GM12878 (cell line): ENCODE measurements around the gene PPP4R1. TPM values are rescaled to one million over a fixed set of nuclear protein-coding genes. Genes with fewer than 3 reads are reported as not detected.

ENCODE experiments used
- ATAC-seq: fragments of 200-7000 bp; cut with Tn5 transposase; 3 replicates; pipeline ENCODE4 v1.9.1; 2020; ENCODE audit warnings: mild to moderate bottlenecking, moderate library complexity
- BruUV-seq: library from RNA; stranded (reverse); fragments of 400-500 nt; replicated peaks from 2 replicates; lab custom pipeline; 2021; lab: Mats Ljungman, UMichigan
- CTCF ChIA-PET: fragments of 300-600 bp; sonication (Branson Sonifier 250); formaldehyde crosslinking; extraction: SDS; loops from one replicate; lab custom pipeline; 2021; ENCODE audit warnings: inconsistent platforms; lab: Yijun Ruan, JAX
- POLR2A ChIA-PET: fragments of 350-600 bp; formaldehyde crosslinking; extraction: SDS; loops from one replicate; lab custom pipeline; 2021; ENCODE audit warnings: inconsistent platforms; lab: Charles Lee
- RAD21 ChIA-PET: fragments of 300-600 bp; sonication (Branson Sonifier 250); formaldehyde crosslinking; loops from one replicate; lab custom pipeline; 2023; ENCODE audit warnings: antibody characterized with exemption; ENCODE audit not compliant: unreplicated experiment; lab: Charles Lee
- SMC1A ChIA-PET: fragments of 300-600 bp; sonication (Branson Sonifier 250); formaldehyde crosslinking; loops from one replicate; lab custom pipeline; 2023; ENCODE audit not compliant: unreplicated experiment, uncharacterized antibody; lab: Charles Lee
- DNase-seq: peaks from one replicate; pipeline ENCODE4 v3.0.0-alpha.2; 2011; ENCODE audit warnings: low read depth, low spot score
- FAIRE-seq: peaks from 3 replicates; lab custom pipeline; 2011; peaks lifted over from hg19 to GRCh38; lab: Jason Lieb, UNC
- H2AFZ ChIP-seq: 2 replicates; pipeline ENCODE4 v1.6.0; 2011; ENCODE audit warnings: low read depth, low read length, control low read depth; ENCODE audit not compliant: control insufficient read depth
- H3K27ac ChIP-seq: 2 replicates; pipeline ENCODE4 v1.5.1; 2011; ENCODE audit warnings: control low read depth; ENCODE audit not compliant: control insufficient read depth, insufficient read depth
- H3K27me3 ChIP-seq, 2 experiments: replicated peaks in 1 of 2; 2 replicates each; pipeline versions ENCODE4 v1.6.0 to v1.6.1; 2011; ENCODE audit warnings: low read length in 1 of 2; ENCODE audit not compliant: control insufficient read depth in 2 of 2, insufficient read depth in 2 of 2
- H3K36me3 ChIP-seq, 2 experiments: 2 replicates each; pipeline ENCODE4 v1.5.1; 2011; ENCODE audit warnings: low read length in 1 of 2; ENCODE audit not compliant: control insufficient read depth in 2 of 2, insufficient read depth in 2 of 2
- H3K4me1 ChIP-seq: 2 replicates; pipeline ENCODE4 v1.6.1; 2011; ENCODE audit warnings: mild to moderate bottlenecking, low read length, moderate library complexity, mixed read lengths; ENCODE audit not compliant: control insufficient read depth, insufficient read depth
- H3K4me2 ChIP-seq: 2 replicates; pipeline ENCODE4 v1.6.0; 2011; ENCODE audit warnings: control low read depth; ENCODE audit not compliant: control insufficient read depth, insufficient read depth
- H3K4me3 ChIP-seq: fragments of 200-600 bp; sonication (generic); 2 replicates; pipeline ENCODE4 v1.5.1; 2016
- H3K79me2 ChIP-seq: 2 replicates; pipeline ENCODE4 v1.6.0; 2011; ENCODE audit warnings: low read length; ENCODE audit not compliant: control insufficient read depth, insufficient read depth
- H3K9ac ChIP-seq: 2 replicates; pipeline ENCODE4 v1.8.0; 2011; ENCODE audit warnings: low read length, control low read depth, mixed read lengths; ENCODE audit not compliant: control insufficient read depth, insufficient read depth
- H3K9me3 ChIP-seq: replicated peaks from 3 replicates; pipeline ENCODE4 v1.5.1; 2011; ENCODE audit warnings: mild to moderate bottlenecking, low read length; ENCODE audit not compliant: control insufficient read depth, insufficient read depth
- H4K20me1 ChIP-seq: 2 replicates; pipeline ENCODE4 v1.6.0; 2011; ENCODE audit not compliant: control insufficient read depth, insufficient read depth
- BACH1 ChIP-seq: fragments of 450-650 bp; IDR thresholded peaks from 2 replicates; pipeline ENCODE4 v1.6.1; 2017; ENCODE audit warnings: mild to moderate bottlenecking, borderline replicate concordance
- BMI1 ChIP-seq: fragments of 450-650 bp; IDR thresholded peaks from 2 replicates; pipeline ENCODE4 v1.6.1; 2016; ENCODE audit warnings: mild to moderate bottlenecking, moderate library complexity, borderline replicate concordance
- CHD4 ChIP-seq: fragments of 200-600 bp; sonication (generic); IDR thresholded peaks from 2 replicates; pipeline ENCODE4 v1.6.1; 2016; ENCODE audit warnings: mild to moderate bottlenecking
- EP300 ChIP-seq, 2 experiments: fragments of 150-350 bp in 1 of 2; IDR thresholded peaks; 2 replicates each; pipeline ENCODE4 v1.6.1; 2011 to 2012; ENCODE audit warnings: low read depth in 2 of 2, low read length in 2 of 2, borderline replicate concordance in 1 of 2, improper control_type of control experiment in 1 of 2, inconsistent platforms in 1 of 2; ENCODE audit not compliant: control insufficient read depth in 1 of 2
- ETV6 ChIP-seq, 2 experiments: fragments of 450-650 bp in 1 of 2; IDR thresholded peaks in 1 of 2; conservative IDR thresholded peaks in 1 of 2; 2 replicates each; pipeline ENCODE4 v1.6.1; 2014; ENCODE audit warnings: antibody characterized with exemption in 1 of 2, borderline replicate concordance in 1 of 2, low read depth in 1 of 2, mild to moderate bottlenecking in 1 of 2, moderate library complexity in 1 of 2
- KDM1A ChIP-seq: fragments of 200-600 bp; sonication (generic); IDR thresholded peaks from 2 replicates; pipeline ENCODE4 v1.6.1; 2016; ENCODE audit warnings: borderline replicate concordance
- NBN ChIP-seq: fragments of 450-650 bp; IDR thresholded peaks from 2 replicates; pipeline ENCODE4 v1.6.1; 2016
- NFYB ChIP-seq: IDR thresholded peaks from 2 replicates; pipeline ENCODE4 v1.6.1; 2011; ENCODE audit warnings: low read depth, mild to moderate bottlenecking, low read length, improper control_type of control experiment, moderate library complexity; ENCODE audit not compliant: insufficient read depth
- PML ChIP-seq: IDR thresholded peaks from 2 replicates; pipeline ENCODE4 v1.6.1; 2012; ENCODE audit warnings: low read length, inconsistent platforms
- POLR2AphosphoS5 ChIP-seq: IDR thresholded peaks from 2 replicates; pipeline ENCODE4 v1.6.1; 2011; ENCODE audit warnings: mild to moderate bottlenecking, low read length, inconsistent platforms
- RB1 ChIP-seq: fragments of 450-650 bp; formaldehyde crosslinking; IDR thresholded peaks from 2 replicates; pipeline ENCODE4 v1.6.1; 2017; ENCODE audit warnings: mild to moderate bottlenecking, borderline replicate concordance
- SMAD1 ChIP-seq: fragments of 450-650 bp; IDR thresholded peaks from 2 replicates; pipeline ENCODE4 v1.6.1; 2018; ENCODE audit warnings: mild to moderate bottlenecking, low read depth; ENCODE audit not compliant: partially characterized antibody
- TCF7 ChIP-seq: IDR thresholded peaks from 2 replicates; pipeline ENCODE4 v1.6.1; 2014; ENCODE audit warnings: antibody characterized with exemption, borderline replicate concordance
- YBX1 ChIP-seq: fragments of 450-650 bp; IDR thresholded peaks from 2 replicates; pipeline ENCODE4 v1.6.1; 2016; ENCODE audit warnings: antibody characterized with exemption
- ZBED1 ChIP-seq: IDR thresholded peaks from 2 replicates; pipeline ENCODE4 v1.6.1; 2016; ENCODE audit warnings: borderline replicate concordance
- ZNF274 ChIP-seq: IDR thresholded peaks from one replicate; pipeline ENCODE4 v1.8.0; 2011; ENCODE audit not compliant: insufficient read length, insufficient read depth
- ZNF622 ChIP-seq: fragments of 450-650 bp; IDR thresholded peaks from 2 replicates; pipeline ENCODE4 v1.6.1; 2017; ENCODE audit warnings: mild to moderate bottlenecking, inconsistent platforms
- WGBS: methylation state at CpG from one replicate; pipeline ENCODE4 v1.1.6; 2016; ENCODE audit warnings: low lambda C conversion rate; ENCODE audit not compliant: insufficient replicate concordance, insufficient coverage; ENCODE audit errors: missing lambda C conversion rate; 5-methylcytosine and 5-hydroxymethylcytosine counted together
- in situ Hi-C: fragments of 300-500 bp; cut with MboI; formaldehyde crosslinking; loops from 9 replicates; pipeline ENCODE4 v1.14.3; 2018; ENCODE audit warnings: mixed read lengths
- intact Hi-C: fragments of 100-400 bp; cut with micrococcal nuclease; formaldehyde crosslinking; loops from one replicate; pipeline ENCODE4 v1.14.2; 2022; ENCODE audit not compliant: unreplicated experiment
- polyA plus RNA-seq, 11 experiments: library from polyadenylated mRNA; depleted of rRNA in 4 of 11; unstranded in 6 of 11; stranded (reverse) in 5 of 11; fragments of >200 nt; fragmentation: Nextera tagmentation in 4 of 11; fragmentation: Illumina TruSeq in 1 of 11; extraction: Ambion mirVana in 4 of 11; extraction: Trizol in 1 of 11; gene quantifications; 1 replicate in 1 of 11; 2 replicates in 10 of 11; pipeline versions ENCODE4 v1.2.1 to v1.2.3, GENCODE V29; 2011 to 2016; ENCODE audit warnings: inconsistent platforms in 2 of 11, missing spikeins in 2 of 11, low read depth in 1 of 11
- total RNA-seq, 4 experiments: library from RNA; depleted of rRNA in 3 of 4; stranded (reverse); fragments of >200 nt in 3 of 4; fragmentation: Illumina TruSeq in 1 of 4; extraction: Trizol in 1 of 4; gene quantifications; 2 replicates each; pipeline versions ENCODE4 v1.2.1 to v1.2.3, GENCODE V29; 2013 to 2021
- TF ChIP-seq, protein P1 (sequence below): IDR thresholded peaks from 2 replicates; pipeline ENCODE4 v1.6.1; 2011; ENCODE audit warnings: borderline replicate concordance, low read depth, mild to moderate bottlenecking, moderate library complexity, low read length; ENCODE audit not compliant: insufficient read depth, poor library complexity, severe bottlenecking
- TF ChIP-seq, protein P2 (sequence below): fragments of 150-350 bp; IDR thresholded peaks from 2 replicates; pipeline ENCODE4 v1.6.1; 2014; ENCODE audit warnings: mild to moderate bottlenecking, low read depth, low read length
- TF ChIP-seq, protein P3 (sequence below): fragments of 450-650 bp; IDR thresholded peaks from 2 replicates; pipeline ENCODE4 v1.6.1; 2018; ENCODE audit warnings: mild to moderate bottlenecking, low read depth, moderate library complexity; ENCODE audit not compliant: partially characterized antibody

The PPP4R1 gene
- total and polyA plus RNA-seq, 10 of the 15 experiments (the other 5 are each of a cell fraction or from before 2014, with no cell fraction given) = 10.9 to 44.4 (median 26.0) TPM

DNA sequence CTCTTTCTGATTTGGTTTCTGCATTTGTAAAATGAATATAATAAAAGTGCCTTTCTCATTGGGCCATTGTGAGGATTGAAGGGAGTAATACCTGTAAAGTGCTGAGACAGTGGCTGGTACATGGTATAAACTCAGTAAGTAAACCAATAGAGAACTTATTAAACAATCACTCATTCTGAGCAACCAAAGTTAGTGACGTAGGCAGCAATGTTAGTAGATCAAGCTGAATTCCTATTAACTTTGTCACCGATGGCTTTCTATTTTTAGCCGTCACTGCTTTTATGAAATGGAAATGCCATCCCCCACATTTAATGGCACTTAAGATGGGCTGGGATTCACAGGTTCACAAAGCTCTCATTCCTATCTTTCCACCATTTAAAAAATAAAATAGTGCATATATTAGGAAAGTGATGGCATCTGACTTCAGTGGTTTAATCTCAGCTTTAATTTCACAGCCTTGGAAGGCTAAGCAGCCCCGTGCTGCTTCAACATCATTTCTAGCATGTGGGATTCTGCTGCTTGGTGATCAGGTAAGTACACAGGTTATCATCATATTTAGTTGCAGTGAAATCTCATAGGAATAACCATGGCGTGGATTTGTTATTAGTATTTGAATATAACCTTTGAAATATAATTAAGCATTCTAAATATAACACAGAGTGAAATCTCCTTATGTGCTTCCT is 17.6 kb upstream of the PPP4R1 start:
- intact Hi-C loops (no loop called here), in situ Hi-C loops (no loop called here)
- H3K9me3 ChIP-seq = peaks cover 5% of the 10 kb centered on the region; the same call in 2 of the 3 replicates
- H3K79me2 ChIP-seq = no peaks in the 10 kb centered on the region
- no peak overlapping the region for H2AFZ ChIP-seq
- no peak for FAIRE-seq
- ChIA-PET SMC1A (interaction anchor here (0.7 kb wide), 1 partner anchor 67 kb away, joined by 3 read pairs; no protein-coding TSS in a partner anchor), CTCF (no interaction called here), RAD21 (no interaction called here)
- no peak overlapping the region for H3K4me2 ChIP-seq
- no peak overlapping the region for H3K27ac ChIP-seq
- 52% methylated on average over 5 of the region's 5 CpGs for WGBS
- H3K36me3 ChIP-seq = no peaks in the 10 kb centered on the region
- TF ChIP-seq BACH1 (no peak), KDM1A (no peak), ZNF622 (no peak), ETV6 (conservative IDR thresholded peaks at IDR 0.05 in 1 of 2, IDR thresholded peaks at IDR 0.05 in 1 of 2; ENCODE audit: borderline replicate concordance in 1 of 2, low read depth in 1 of 2) (no peak), POLR2AphosphoS5 (no peak), TCF7 (no peak), RB1 (no peak), BMI1 (no peak), ZBED1 (no peak), EP300 (IDR thresholded peaks at IDR 0.05; ENCODE audit: borderline replicate concordance in 1 of 2, control insufficient read depth in 1 of 2, low read depth in 2 of 2, low read length in 2 of 2) (no peak), CHD4 (no peak), YBX1 (no peak), PML (no peak), SMAD1 (no peak), NFYB (no peak), NBN (no peak), ZNF274 (no peak)
- TF ChIP-seq, protein P1, sequence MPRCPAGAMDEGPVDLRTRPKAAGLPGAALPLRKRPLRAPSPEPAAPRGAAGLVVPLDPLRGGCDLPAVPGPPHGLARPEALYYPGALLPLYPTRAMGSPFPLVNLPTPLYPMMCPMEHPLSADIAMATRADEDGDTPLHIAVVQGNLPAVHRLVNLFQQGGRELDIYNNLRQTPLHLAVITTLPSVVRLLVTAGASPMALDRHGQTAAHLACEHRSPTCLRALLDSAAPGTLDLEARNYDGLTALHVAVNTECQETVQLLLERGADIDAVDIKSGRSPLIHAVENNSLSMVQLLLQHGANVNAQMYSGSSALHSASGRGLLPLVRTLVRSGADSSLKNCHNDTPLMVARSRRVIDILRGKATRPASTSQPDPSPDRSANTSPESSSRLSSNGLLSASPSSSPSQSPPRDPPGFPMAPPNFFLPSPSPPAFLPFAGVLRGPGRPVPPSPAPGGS = no peak
- TF ChIP-seq, protein P2, sequence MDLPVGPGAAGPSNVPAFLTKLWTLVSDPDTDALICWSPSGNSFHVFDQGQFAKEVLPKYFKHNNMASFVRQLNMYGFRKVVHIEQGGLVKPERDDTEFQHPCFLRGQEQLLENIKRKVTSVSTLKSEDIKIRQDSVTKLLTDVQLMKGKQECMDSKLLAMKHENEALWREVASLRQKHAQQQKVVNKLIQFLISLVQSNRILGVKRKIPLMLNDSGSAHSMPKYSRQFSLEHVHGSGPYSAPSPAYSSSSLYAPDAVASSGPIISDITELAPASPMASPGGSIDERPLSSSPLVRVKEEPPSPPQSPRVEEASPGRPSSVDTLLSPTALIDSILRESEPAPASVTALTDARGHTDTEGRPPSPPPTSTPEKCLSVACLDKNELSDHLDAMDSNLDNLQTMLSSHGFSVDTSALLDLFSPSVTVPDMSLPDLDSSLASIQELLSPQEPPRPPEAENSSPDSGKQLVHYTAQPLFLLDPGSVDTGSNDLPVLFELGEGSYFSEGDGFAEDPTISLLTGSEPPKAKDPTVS = no peak
- TF ChIP-seq, protein P3, sequence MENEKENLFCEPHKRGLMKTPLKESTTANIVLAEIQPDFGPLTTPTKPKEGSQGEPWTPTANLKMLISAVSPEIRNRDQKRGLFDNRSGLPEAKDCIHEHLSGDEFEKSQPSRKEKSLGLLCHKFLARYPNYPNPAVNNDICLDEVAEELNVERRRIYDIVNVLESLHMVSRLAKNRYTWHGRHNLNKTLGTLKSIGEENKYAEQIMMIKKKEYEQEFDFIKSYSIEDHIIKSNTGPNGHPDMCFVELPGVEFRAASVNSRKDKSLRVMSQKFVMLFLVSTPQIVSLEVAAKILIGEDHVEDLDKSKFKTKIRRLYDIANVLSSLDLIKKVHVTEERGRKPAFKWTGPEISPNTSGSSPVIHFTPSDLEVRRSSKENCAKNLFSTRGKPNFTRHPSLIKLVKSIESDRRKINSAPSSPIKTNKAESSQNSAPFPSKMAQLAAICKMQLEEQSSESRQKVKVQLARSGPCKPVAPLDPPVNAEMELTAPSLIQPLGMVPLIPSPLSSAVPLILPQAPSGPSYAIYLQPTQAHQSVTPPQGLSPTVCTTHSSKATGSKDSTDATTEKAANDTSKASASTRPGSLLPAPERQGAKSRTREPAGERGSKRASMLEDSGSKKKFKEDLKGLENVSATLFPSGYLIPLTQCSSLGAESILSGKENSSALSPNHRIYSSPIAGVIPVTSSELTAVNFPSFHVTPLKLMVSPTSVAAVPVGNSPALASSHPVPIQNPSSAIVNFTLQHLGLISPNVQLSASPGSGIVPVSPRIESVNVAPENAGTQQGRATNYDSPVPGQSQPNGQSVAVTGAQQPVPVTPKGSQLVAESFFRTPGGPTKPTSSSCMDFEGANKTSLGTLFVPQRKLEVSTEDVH = no peak
- TF ChIP-seq, all 136 proteins: peak for 0
- no peak for ATAC-seq
- Histone ChIP-seq H3K9ac (no peak overlapping the region), H3K27me3 (no peaks in the 10 kb centered on the region; a peak in 1 of 4 replicates), H3K4me3 (no peak overlapping the region), H3K4me1 (no peaks in the 10 kb centered on the region), H4K20me1 (no peaks in the 10 kb centered on the region)
- POLR2A ChIA-PET = no interaction called here
- no TSS peak for BruUV-seq
- no peak for DNase-seq
